ENCODE results near the gene EXD1.

- TF ChIP-seq YY1 (IDR thresholded peaks at IDR 0.05; ENCODE audit: insufficient read depth, insufficient replicate concordance, low read depth, low read length) = no peak
- no peak for TF ChIP-seq TFAP4 (IDR thresholded peaks at IDR 0.05; ENCODE audit: borderline replicate concordance, low read depth)
- TF ChIP-seq POLR2A (IDR thresholded peaks at IDR 0.05; ENCODE audit: insufficient read depth in 1 of 2, low read depth in 2 of 2, low read length in 2 of 2) = no peak
- no peak for TF ChIP-seq HOXA7 (CRISPR knock-in tag; IDR thresholded peaks at IDR 0.05)
- no peak for TF ChIP-seq HOXD1 (CRISPR knock-in tag; IDR thresholded peaks at IDR 0.05)
- TF ChIP-seq JUNB (CRISPR knock-in tag; IDR thresholded peaks at IDR 0.05; ENCODE audit: borderline replicate concordance) = no peak
- TF ChIP-seq MAFK (conservative IDR thresholded peaks at IDR 0.05 in 1 of 2, IDR thresholded peaks at IDR 0.05 in 1 of 2; ENCODE audit: low read length in 2 of 2) = no peak
- TF ChIP-seq RERE (CRISPR knock-in tag; IDR thresholded peaks at IDR 0.05; ENCODE audit: low read depth) = no peak
- no peak for TF ChIP-seq MIXL1 (CRISPR knock-in tag; IDR thresholded peaks at IDR 0.05)
- no peak for TF ChIP-seq CBX2 (IDR thresholded peaks at IDR 0.05; ENCODE audit: low read depth, low read length)
- TF ChIP-seq CBX2 (CRISPR knock-in tag; IDR thresholded peaks at IDR 0.05; ENCODE audit: low read depth) = no peak
- no peak for TF ChIP-seq HNRNPL (IDR thresholded peaks at IDR 0.05; ENCODE audit: low read depth, low read length)
These were observed 260 bp downstream of the EXD1 start for GRCh38 chr15:41230345-41230649.

Data from HepG2 (cell line).